ENCODE measurements around the gene KCNK1.

DNA sequence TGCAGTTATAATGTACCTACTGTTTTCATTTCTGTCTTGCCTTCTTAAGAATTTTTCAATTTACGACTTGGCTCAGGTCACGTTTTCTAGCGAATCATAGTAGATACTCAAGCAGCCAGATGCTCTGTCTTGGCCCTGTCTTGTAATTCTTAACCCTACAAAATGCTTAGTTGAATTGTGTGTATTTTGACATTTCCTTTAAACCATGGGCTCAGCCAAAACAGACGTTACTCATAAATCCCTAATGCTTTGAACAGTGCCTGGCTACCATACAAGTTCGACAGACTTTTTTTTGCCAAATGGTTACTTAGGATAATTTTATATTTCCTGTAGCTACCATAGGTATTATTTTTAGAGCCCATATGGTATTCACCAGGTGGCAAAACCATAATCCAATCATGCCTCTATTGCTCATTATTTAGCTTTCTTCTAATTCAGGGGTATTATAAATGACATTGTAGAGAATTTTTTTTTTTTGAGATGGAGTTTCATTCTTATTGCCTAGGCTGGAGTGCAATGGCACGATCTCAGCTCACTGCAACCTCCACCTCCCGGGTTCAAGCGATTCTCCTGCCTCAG, 54.3 kb downstream of the KCNK1 start:
- TF ChIP-seq CTCF (IDR thresholded peaks at IDR 0.05; ENCODE audit: low read depth, low read length) = no peak
- no peak for TF ChIP-seq EZH2phosphoT487 (IDR thresholded peaks at IDR 0.05; ENCODE audit: low read depth)

All from OCI-LY3 (cell line).